HUES64 (cell line): ENCODE results near the gene TPRN.

ENCODE experiments used
- H3K27ac ChIP-seq: 2 replicates; pipeline ENCODE4 v1.7.0; 2013; ENCODE audit warnings: low read depth, low read length, inconsistent platforms
- H3K27me3 ChIP-seq: 2 replicates; pipeline ENCODE4 v1.6.1; 2013; ENCODE audit warnings: mild to moderate bottlenecking, low read length; ENCODE audit not compliant: insufficient read depth
- H3K36me3 ChIP-seq: 2 replicates; pipeline ENCODE4 v1.6.1; 2013; ENCODE audit warnings: mild to moderate bottlenecking, low read length; ENCODE audit not compliant: insufficient read depth
- H3K4me1 ChIP-seq: 2 replicates; pipeline ENCODE4 v1.6.1; 2013; ENCODE audit warnings: mild to moderate bottlenecking, low read length, moderate library complexity; ENCODE audit not compliant: insufficient read depth
- H3K4me3 ChIP-seq: 2 replicates; pipeline ENCODE4 v1.5.1; 2013; ENCODE audit warnings: mild to moderate bottlenecking, low read length, moderate library complexity
- H3K9ac ChIP-seq: 2 replicates; pipeline ENCODE4 v1.6.1; 2013; ENCODE audit warnings: mild to moderate bottlenecking, low read depth, low read length
- H3K9me3 ChIP-seq: 2 replicates; pipeline ENCODE4 v1.6.1; 2013; ENCODE audit warnings: low read depth, low read length; ENCODE audit not compliant: insufficient read depth
- WGBS: fragments of 150-250, 120-280 bp; methylation state at CpG from one replicate; pipeline ENCODE4 v1.1.7; 2013; ENCODE audit warnings: missing lambda C conversion rate; 5-methylcytosine and 5-hydroxymethylcytosine counted together

TPRN gene

GRCh38 chr9:137146527-137146918 is 54.0 kb downstream of the TPRN start:
- 81% methylated on average over 8 of the region's 9 CpGs for WGBS
- no peaks in the 10 kb centered on the region for H3K36me3 ChIP-seq
- no peak overlapping the region for H3K4me3 ChIP-seq
- H3K27me3 ChIP-seq, result peaks cover 41% of the 10 kb centered on the region
- no peak overlapping the region for H3K27ac ChIP-seq
- no peak overlapping the region for H3K9ac ChIP-seq
- H3K9me3 ChIP-seq, result no peaks in the 10 kb centered on the region
- no peaks in the 10 kb centered on the region for H3K4me1 ChIP-seq

- WGBS, result 52% methylated on average over 49 of the region's 49 CpGs
- H3K36me3 ChIP-seq, result no peaks in the 10 kb centered on the region
- H3K27me3 ChIP-seq, result peaks cover 47% of the 10 kb centered on the region
- no peak overlapping the region for H3K9ac ChIP-seq
- no peaks in the 10 kb centered on the region for H3K4me1 ChIP-seq
- no peak overlapping the region for H3K27ac ChIP-seq
- H3K4me3 ChIP-seq, result no peak overlapping the region
- no peaks in the 10 kb centered on the region for H3K9me3 ChIP-seq
Observed at GRCh38 chr9:137145731-137146526, 54.6 kb downstream of the TPRN start.

DNA sequence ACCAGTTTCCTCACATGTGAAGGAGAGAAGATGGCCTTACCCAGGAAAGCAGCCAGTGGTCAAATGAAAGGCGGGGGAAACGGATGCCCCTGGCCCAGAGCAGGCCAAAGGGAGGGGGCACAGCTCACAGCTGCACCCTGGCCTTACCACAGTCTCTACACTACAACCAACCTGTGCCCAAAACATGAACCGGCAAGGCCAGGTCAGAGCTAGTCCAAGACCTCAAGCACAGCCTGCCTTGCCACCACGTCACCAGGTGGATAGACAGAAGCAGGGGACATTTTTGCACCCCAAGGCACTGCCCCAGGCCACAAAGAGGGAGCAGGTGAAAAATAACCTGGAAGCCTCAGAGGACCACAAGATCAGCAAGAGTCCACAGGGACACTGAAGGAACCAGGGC is 57.1 kb downstream of the TPRN start:
- no peak overlapping the region for H3K27ac ChIP-seq
- WGBS, result 55% methylated on average over 4 of the region's 4 CpGs
- H3K36me3 ChIP-seq, result no peaks in the 10 kb centered on the region
- H3K4me3 ChIP-seq, result no peak overlapping the region
- no peaks in the 10 kb centered on the region for H3K9me3 ChIP-seq
- peaks cover 72% of the 10 kb centered on the region for H3K27me3 ChIP-seq
- H3K4me1 ChIP-seq, result no peaks in the 10 kb centered on the region
- no peak overlapping the region for H3K9ac ChIP-seq

- Histone ChIP-seq H3K9me3 (no peaks in the 10 kb centered on the region), H3K36me3 (no peaks in the 10 kb centered on the region), H3K4me1 (no peaks in the 10 kb centered on the region), H3K4me3 (no peak overlapping the region), H3K27ac (no peak overlapping the region), H3K27me3 (peaks cover 81% of the 10 kb centered on the region), H3K9ac (no peak overlapping the region)
- WGBS, result 80% methylated on average over 24 of the region's 24 CpGs
Observed at GRCh38 chr9:137141976-137142936, 58.3 kb downstream of the TPRN start.
